ENCODE data around the gene PAPOLB.

The PAPOLB gene

GRCh38 chr7:4879396-4880081 is 17.7 kb upstream of the PAPOLB start:
- no peaks in the 10 kb centered on the region for H3K9me3 ChIP-seq (ENCODE audit: control insufficient read depth in 2 of 2, low read length in 2 of 2)
- no peak overlapping the region for H3K4me3 ChIP-seq (ENCODE audit: low read length in 2 of 2)
- peaks cover 0 to 5% of the 10 kb centered on the region in 2 donors for H3K27me3 ChIP-seq (ENCODE audit: control insufficient read depth in 2 of 2, insufficient read depth in 2 of 2, low read length in 2 of 2)
- H3K9ac ChIP-seq (ENCODE audit: low read depth in 1 of 2, low read length in 2 of 2) = no peak overlapping the region
- no peak overlapping the region for H3K27ac ChIP-seq (ENCODE audit: low read depth in 2 of 2, low read length in 2 of 2)
- peaks cover 0 to 5% of the 10 kb centered on the region in 2 donors for H3K4me1 ChIP-seq (ENCODE audit: control insufficient read depth in 2 of 2, insufficient read depth in 2 of 2, low read length in 2 of 2)
- no peaks in the 10 kb centered on the region for H3K36me3 ChIP-seq (ENCODE audit: control insufficient read depth in 2 of 2, insufficient read depth in 2 of 2, low read length in 2 of 2)

DNA sequence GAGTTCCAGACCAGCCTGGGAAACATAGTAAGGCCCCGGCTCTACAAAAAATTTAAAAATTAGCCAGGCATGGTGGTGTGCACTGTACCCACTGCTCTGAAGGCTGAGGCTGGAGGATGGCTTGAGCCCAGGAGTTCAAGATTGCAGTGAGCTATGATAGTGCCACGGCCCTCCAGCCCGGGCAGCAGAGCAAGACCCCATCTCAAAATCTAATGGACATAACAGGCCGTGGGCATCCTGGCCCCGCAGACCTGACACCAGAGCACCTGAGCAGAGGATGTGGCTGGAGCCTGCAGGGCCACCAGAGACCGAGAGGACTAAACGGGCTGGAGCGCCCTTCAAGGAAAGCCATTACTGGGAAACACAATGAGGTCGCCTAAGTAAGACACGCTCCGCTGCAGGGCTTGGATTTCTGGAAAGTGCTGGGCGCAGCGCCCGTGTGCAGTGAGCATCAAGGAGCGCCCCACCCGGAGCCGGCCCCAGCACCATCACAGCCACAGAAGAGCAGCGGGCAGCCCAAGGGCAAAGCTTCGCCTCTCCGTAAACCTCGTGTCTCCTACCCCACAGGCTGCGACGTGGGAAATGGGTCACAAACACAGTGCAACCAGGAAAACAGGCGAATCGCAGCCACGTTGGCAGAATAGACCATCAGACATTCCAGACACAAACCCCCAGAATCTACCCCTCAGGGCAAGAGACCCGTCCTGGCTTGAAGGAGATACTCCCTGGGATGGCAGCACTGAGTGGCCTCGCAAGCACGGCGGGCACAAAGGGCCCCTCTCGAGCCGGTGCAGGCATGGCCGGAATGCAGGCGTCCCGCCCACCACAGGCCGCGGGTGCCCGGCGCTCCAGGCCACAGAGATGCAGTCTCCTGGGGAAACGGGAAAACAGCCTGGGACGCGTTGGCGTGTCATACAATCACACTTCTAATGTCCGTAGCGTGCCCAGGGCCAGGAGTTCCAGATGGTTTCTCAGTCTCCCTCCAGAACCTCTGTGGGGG is 16.8 kb upstream of the PAPOLB start:
- Histone ChIP-seq H3K4me3 (ENCODE audit: low read length in 2 of 2) (no peak overlapping the region), H3K27me3 (ENCODE audit: control insufficient read depth in 2 of 2, insufficient read depth in 2 of 2, low read length in 2 of 2) (peaks cover 0 to 5% of the 10 kb centered on the region in 2 donors)

GRCh38 chr7:4876586-4876985 is 14.8 kb upstream of the PAPOLB start:
- Histone ChIP-seq H3K27me3 (ENCODE audit: control insufficient read depth in 2 of 2, insufficient read depth in 2 of 2, low read length in 2 of 2) (no peaks in the 10 kb centered on the region), H3K36me3 (ENCODE audit: control insufficient read depth in 2 of 2, insufficient read depth in 2 of 2, low read length in 2 of 2) (no peaks in the 10 kb centered on the region)

More for the DNA sequence above, 16.8 kb upstream of the PAPOLB start:
- Histone ChIP-seq H3K4me1 (ENCODE audit: control insufficient read depth in 2 of 2, insufficient read depth in 2 of 2, low read length in 2 of 2) (peaks cover 0 to 5% of the 10 kb centered on the region in 2 donors), H3K36me3 (ENCODE audit: control insufficient read depth in 2 of 2, insufficient read depth in 2 of 2, low read length in 2 of 2) (no peaks in the 10 kb centered on the region), H3K27ac (ENCODE audit: low read depth in 2 of 2, low read length in 2 of 2) (no peak overlapping the region), H3K9me3 (ENCODE audit: control insufficient read depth in 2 of 2, low read length in 2 of 2) (no peaks in the 10 kb centered on the region), H3K9ac (ENCODE audit: low read depth in 1 of 2, low read length in 2 of 2) (no peak overlapping the region)

DNA sequence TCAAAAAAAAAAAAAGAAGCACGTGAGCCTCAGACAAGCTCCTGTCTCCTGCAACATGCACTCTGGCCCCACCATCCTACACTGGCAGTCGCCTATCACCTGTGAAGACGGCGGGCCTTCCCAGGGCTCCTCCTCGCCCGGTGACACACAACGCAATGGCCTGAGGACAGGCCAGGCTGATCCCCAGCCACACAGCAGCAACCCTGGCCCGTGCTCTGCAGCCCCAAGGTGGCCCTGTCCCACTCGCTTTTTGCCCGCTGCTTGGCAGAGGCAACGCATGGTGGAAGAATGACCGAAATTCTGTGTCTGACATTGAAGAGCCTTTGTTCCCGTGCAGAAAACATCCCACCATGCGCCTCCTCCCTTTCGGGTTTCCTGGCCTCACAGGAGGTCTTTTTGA is 13.6 kb upstream of the PAPOLB start:
- no peak overlapping the region for H3K27ac ChIP-seq (ENCODE audit: low read depth in 2 of 2, low read length in 2 of 2)
- H3K4me1 ChIP-seq (ENCODE audit: control insufficient read depth in 2 of 2, insufficient read depth in 2 of 2, low read length in 2 of 2) = no peaks in the 10 kb centered on the region
- no peaks in the 10 kb centered on the region for H3K9me3 ChIP-seq (ENCODE audit: control insufficient read depth in 2 of 2, low read length in 2 of 2)
- H3K9ac ChIP-seq (ENCODE audit: low read depth in 1 of 2, low read length in 2 of 2) = no peak overlapping the region
- no peaks in the 10 kb centered on the region for H3K36me3 ChIP-seq (ENCODE audit: control insufficient read depth in 2 of 2, insufficient read depth in 2 of 2, low read length in 2 of 2)
- H3K4me3 ChIP-seq (ENCODE audit: low read length in 2 of 2) = no peak overlapping the region
- peaks cover 0 to 3% of the 10 kb centered on the region in 2 donors for H3K27me3 ChIP-seq (ENCODE audit: control insufficient read depth in 2 of 2, insufficient read depth in 2 of 2, low read length in 2 of 2)

More at GRCh38 chr7:4876586-4876985, 14.8 kb upstream of the PAPOLB start:
- no peaks in the 10 kb centered on the region for H3K9me3 ChIP-seq (ENCODE audit: control insufficient read depth in 2 of 2, low read length in 2 of 2)
- no peak overlapping the region for H3K9ac ChIP-seq (ENCODE audit: low read depth in 1 of 2, low read length in 2 of 2)
- H3K4me1 ChIP-seq (ENCODE audit: control insufficient read depth in 2 of 2, insufficient read depth in 2 of 2, low read length in 2 of 2) = no peaks in the 10 kb centered on the region
- H3K27ac ChIP-seq (ENCODE audit: low read depth in 2 of 2, low read length in 2 of 2) = no peak overlapping the region
- no peak overlapping the region for H3K4me3 ChIP-seq (ENCODE audit: low read length in 2 of 2)

- no peaks in the 10 kb centered on the region for H3K36me3 ChIP-seq (ENCODE audit: control insufficient read depth in 2 of 2, insufficient read depth in 2 of 2, low read length in 2 of 2)
- H3K27ac ChIP-seq (ENCODE audit: low read depth in 2 of 2, low read length in 2 of 2) = no peak overlapping the region
- H3K4me1 ChIP-seq (ENCODE audit: control insufficient read depth in 2 of 2, insufficient read depth in 2 of 2, low read length in 2 of 2) = no peaks in the 10 kb centered on the region
These were observed 11.5 kb upstream of the PAPOLB start for GRCh38 chr7:4873071-4873944.

DNA sequence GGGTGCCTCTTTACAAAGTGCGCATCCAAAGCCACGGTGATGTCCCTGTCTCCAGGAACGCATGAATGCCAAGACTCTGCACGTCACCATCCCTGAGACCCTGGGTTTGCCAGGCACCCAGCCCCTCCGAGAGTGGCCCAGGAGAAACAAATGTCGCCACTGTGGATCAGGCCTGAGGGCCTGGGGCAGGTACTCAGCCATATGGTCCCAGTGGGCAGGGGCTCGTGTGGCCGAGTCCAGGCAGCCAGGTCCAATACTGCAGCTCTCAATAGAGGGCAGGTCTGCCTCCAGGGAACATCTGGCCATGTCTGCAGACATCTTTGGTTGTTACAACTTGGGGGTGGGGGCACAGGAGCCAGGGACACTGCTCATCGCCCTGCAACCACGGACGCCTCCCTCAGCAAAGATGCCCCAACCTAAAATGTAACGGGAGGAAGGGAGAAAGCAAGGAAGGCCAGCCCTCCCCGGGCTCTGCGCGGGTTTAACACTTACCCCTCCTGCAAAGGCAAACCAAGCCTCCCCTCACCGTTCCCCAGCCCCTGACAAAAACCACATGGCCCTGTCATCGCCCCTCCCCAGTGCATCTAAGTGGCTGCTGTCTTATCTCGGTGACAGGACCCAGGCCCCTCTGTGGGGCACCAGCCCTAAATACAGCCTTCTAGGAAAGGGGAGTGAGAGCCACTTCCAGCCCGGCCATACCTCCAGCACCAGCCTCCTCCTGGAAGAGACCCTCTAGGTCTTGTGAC is 10.3 kb upstream of the PAPOLB start:
- Histone ChIP-seq H3K9me3 (ENCODE audit: control insufficient read depth in 2 of 2, low read length in 2 of 2) (peaks cover 0 to 2% of the 10 kb centered on the region in 2 donors), H3K4me3 (ENCODE audit: low read length in 2 of 2) (no peak overlapping the region), H3K36me3 (ENCODE audit: control insufficient read depth in 2 of 2, insufficient read depth in 2 of 2, low read length in 2 of 2) (no peaks in the 10 kb centered on the region), H3K9ac (ENCODE audit: low read depth in 1 of 2, low read length in 2 of 2) (no peak overlapping the region), H3K27me3 (ENCODE audit: control insufficient read depth in 2 of 2, insufficient read depth in 2 of 2, low read length in 2 of 2) (peaks cover 0 to 3% of the 10 kb centered on the region in 2 donors), H3K4me1 (ENCODE audit: control insufficient read depth in 2 of 2, insufficient read depth in 2 of 2, low read length in 2 of 2) (no peaks in the 10 kb centered on the region), H3K27ac (ENCODE audit: low read depth in 2 of 2, low read length in 2 of 2) (no peak overlapping the region)

More at GRCh38 chr7:4873071-4873944, 11.5 kb upstream of the PAPOLB start:
- H3K4me3 ChIP-seq (ENCODE audit: low read length in 2 of 2) = no peak overlapping the region
- H3K9me3 ChIP-seq (ENCODE audit: control insufficient read depth in 2 of 2, low read length in 2 of 2) = peaks cover 0 to 1% of the 10 kb centered on the region in 2 donors
- peaks cover 0 to 3% of the 10 kb centered on the region in 2 donors for H3K27me3 ChIP-seq (ENCODE audit: control insufficient read depth in 2 of 2, insufficient read depth in 2 of 2, low read length in 2 of 2)
- no peak overlapping the region for H3K9ac ChIP-seq (ENCODE audit: low read depth in 1 of 2, low read length in 2 of 2)

DNA sequence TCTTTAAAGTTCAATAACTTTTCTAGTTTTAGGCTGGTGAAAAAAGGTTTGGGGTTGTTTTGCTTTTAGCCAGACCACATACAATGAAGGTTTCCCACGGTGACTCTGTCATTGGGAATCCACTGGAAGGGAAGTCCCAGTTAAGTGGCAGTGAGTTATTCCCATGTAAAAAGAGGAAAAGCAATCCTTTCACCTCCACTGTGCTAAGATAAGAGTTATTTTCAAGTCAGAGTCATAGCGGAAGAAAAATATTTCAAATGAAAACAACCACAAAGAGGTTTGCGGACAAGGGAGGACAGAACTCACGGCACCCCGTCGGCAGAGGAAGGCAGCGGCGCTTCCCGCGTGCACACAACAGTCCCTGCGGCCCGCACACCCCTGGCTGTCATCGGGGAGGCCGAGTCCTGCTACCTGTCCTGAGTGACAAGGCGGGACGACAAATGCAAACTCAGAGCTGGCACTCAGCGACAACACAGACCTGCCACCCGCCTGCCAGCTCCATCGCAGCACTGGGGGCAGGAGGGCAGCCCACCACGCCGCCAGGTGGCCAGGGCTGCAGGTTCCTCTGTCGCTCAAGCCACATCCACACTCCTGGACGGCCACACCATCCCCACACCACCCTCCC is 9.3 kb upstream of the PAPOLB start:
- Histone ChIP-seq H3K9ac (ENCODE audit: low read depth in 1 of 2, low read length in 2 of 2) (no peak overlapping the region), H3K27me3 (ENCODE audit: control insufficient read depth in 2 of 2, insufficient read depth in 2 of 2, low read length in 2 of 2) (peaks cover 0 to 3% of the 10 kb centered on the region in 2 donors), H3K36me3 (ENCODE audit: control insufficient read depth in 2 of 2, insufficient read depth in 2 of 2, low read length in 2 of 2) (no peaks in the 10 kb centered on the region), H3K4me3 (ENCODE audit: low read length in 2 of 2) (no peak overlapping the region), H3K27ac (ENCODE audit: low read depth in 2 of 2, low read length in 2 of 2) (no peak overlapping the region), H3K4me1 (ENCODE audit: control insufficient read depth in 2 of 2, insufficient read depth in 2 of 2, low read length in 2 of 2) (no peaks in the 10 kb centered on the region), H3K9me3 (ENCODE audit: control insufficient read depth in 2 of 2, low read length in 2 of 2) (peaks cover 0 to 2% of the 10 kb centered on the region in 2 donors)

- Histone ChIP-seq H3K27ac (ENCODE audit: low read depth in 2 of 2, low read length in 2 of 2) (no peak overlapping the region), H3K4me3 (ENCODE audit: low read length in 2 of 2) (no peak overlapping the region), H3K4me1 (ENCODE audit: control insufficient read depth in 2 of 2, insufficient read depth in 2 of 2, low read length in 2 of 2) (no peaks in the 10 kb centered on the region), H3K27me3 (ENCODE audit: control insufficient read depth in 2 of 2, insufficient read depth in 2 of 2, low read length in 2 of 2) (peaks cover 0 to 3% of the 10 kb centered on the region in 2 donors), H3K9me3 (ENCODE audit: control insufficient read depth in 2 of 2, low read length in 2 of 2) (peaks cover 0 to 2% of the 10 kb centered on the region in 2 donors), H3K9ac (ENCODE audit: low read depth in 1 of 2, low read length in 2 of 2) (no peak overlapping the region), H3K36me3 (ENCODE audit: control insufficient read depth in 2 of 2, insufficient read depth in 2 of 2, low read length in 2 of 2) (no peaks in the 10 kb centered on the region)
These were observed 6.7 kb upstream of the PAPOLB start for GRCh38 chr7:4868493-4868892.
